Osteoblast (primary cell): ENCODE results near the gene IPO4. TPM values are rescaled to one million over a fixed set of nuclear protein-coding genes. Genes with fewer than 3 reads are reported as not detected.
A peak's percentile ranks its signal among the peaks of the same experiment; 100 is the strongest.

Experiments
- DNase-seq: peaks from one replicate; pipeline ENCODE4 v3.0.0; 2011; ENCODE audit warnings: low spot score, mixed read lengths; ENCODE audit not compliant: insufficient read length; ENCODE audit errors: missing footprints
- H2AFZ ChIP-seq: 2 replicates; pipeline ENCODE4 v1.6.0; 2011; ENCODE audit warnings: mild to moderate bottlenecking, low read length
- H3K27ac ChIP-seq: 2 replicates; pipeline ENCODE4 v1.5.1; 2011; ENCODE audit warnings: mild to moderate bottlenecking, low read depth, low read length, moderate library complexity
- H3K27me3 ChIP-seq: 2 replicates; pipeline ENCODE4 v1.6.0; 2012; ENCODE audit warnings: mild to moderate bottlenecking, control low read depth, inconsistent platforms, low read length, moderate library complexity; ENCODE audit not compliant: insufficient read depth
- H3K36me3 ChIP-seq: 2 replicates; pipeline ENCODE4 v1.5.1; 2011; ENCODE audit warnings: mild to moderate bottlenecking, low read length, control low read depth, moderate library complexity; ENCODE audit not compliant: insufficient read depth
- H3K4me1 ChIP-seq: 2 replicates; pipeline ENCODE4 v1.5.1; 2011; ENCODE audit warnings: mild to moderate bottlenecking, low read length, control low read depth, moderate library complexity; ENCODE audit not compliant: insufficient read depth
- H3K4me2 ChIP-seq: 2 replicates; pipeline ENCODE4 v1.6.0; 2011; ENCODE audit warnings: mild to moderate bottlenecking, low read length; ENCODE audit not compliant: insufficient read depth
- H3K4me3 ChIP-seq: fragments of 200-600 bp; sonication (generic); 3 replicates; pipeline ENCODE4 v1.5.1; 2012; ENCODE audit warnings: mild to moderate bottlenecking, low read length, inconsistent platforms; ENCODE audit not compliant: insufficient read depth
- H3K79me2 ChIP-seq: 2 replicates; pipeline ENCODE4 v1.6.0; 2012; ENCODE audit warnings: mild to moderate bottlenecking, low read length, control low read depth, inconsistent platforms; ENCODE audit not compliant: insufficient read depth
- H3K9me3 ChIP-seq: 2 replicates; pipeline ENCODE4 v1.5.1; 2011; ENCODE audit warnings: low read depth, low read length, control low read depth
- H4K20me1 ChIP-seq: 2 replicates; pipeline ENCODE4 v1.6.0; 2012; ENCODE audit warnings: mild to moderate bottlenecking, low read length, control low read depth; ENCODE audit not compliant: insufficient read depth
- total RNA-seq: library from RNA; depleted of rRNA; stranded (reverse); fragments of >200 nt; gene quantifications from 2 replicates; pipeline ENCODE4 v1.2.3, GENCODE V29; 2012
- TF ChIP-seq, protein P1 (sequence below): IDR thresholded peaks from 2 replicates; pipeline ENCODE4 v1.5.1; 2011; ENCODE audit warnings: mild to moderate bottlenecking, low read depth, low read length, moderate library complexity; ENCODE audit errors: extremely low read depth

Gene IPO4
- total RNA-seq, 1 donor: 47.0 TPM

DNA sequence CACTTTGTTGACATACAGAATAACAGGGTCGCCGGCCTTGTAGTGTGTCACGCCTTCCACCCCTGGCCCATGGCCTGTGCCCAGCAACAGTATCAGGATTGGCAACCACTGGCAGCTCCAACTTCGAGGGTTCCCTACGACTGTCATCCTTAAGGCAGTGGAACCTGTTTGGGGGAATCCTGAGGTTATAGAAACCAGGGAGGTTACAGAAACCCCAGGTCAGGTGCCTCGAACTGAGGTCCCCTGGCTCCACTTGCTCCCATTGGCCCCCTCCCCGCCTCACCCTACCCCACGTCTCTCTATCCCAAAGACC is 6.2 kb upstream of the IPO4 start:
- peak overlapping the region; percentile 94 for H3K27ac ChIP-seq
- H3K79me2 ChIP-seq: peaks cover 59% of the 10 kb centered on the region
- peaks cover 19% of the 10 kb centered on the region for H3K4me1 ChIP-seq
- DNase-seq: peak; percentile 89
- H3K4me3 ChIP-seq: peak overlapping the region; percentile 96
- TF ChIP-seq, protein P1, sequence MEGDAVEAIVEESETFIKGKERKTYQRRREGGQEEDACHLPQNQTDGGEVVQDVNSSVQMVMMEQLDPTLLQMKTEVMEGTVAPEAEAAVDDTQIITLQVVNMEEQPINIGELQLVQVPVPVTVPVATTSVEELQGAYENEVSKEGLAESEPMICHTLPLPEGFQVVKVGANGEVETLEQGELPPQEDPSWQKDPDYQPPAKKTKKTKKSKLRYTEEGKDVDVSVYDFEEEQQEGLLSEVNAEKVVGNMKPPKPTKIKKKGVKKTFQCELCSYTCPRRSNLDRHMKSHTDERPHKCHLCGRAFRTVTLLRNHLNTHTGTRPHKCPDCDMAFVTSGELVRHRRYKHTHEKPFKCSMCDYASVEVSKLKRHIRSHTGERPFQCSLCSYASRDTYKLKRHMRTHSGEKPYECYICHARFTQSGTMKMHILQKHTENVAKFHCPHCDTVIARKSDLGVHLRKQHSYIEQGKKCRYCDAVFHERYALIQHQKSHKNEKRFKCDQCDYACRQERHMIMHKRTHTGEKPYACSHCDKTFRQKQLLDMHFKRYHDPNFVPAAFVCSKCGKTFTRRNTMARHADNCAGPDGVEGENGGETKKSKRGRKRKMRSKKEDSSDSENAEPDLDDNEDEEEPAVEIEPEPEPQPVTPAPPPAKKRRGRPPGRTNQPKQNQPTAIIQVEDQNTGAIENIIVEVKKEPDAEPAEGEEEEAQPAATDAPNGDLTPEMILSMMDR: no peak
- no peaks in the 10 kb centered on the region for H3K27me3 ChIP-seq
- H2AFZ ChIP-seq: peak overlapping the region; percentile 95
- H3K9me3 ChIP-seq: no peaks in the 10 kb centered on the region
- H4K20me1 ChIP-seq: no peaks in the 10 kb centered on the region
- H3K4me2 ChIP-seq: peak overlapping the region; percentile 97
- peaks cover 18% of the 10 kb centered on the region for H3K36me3 ChIP-seq

DNA sequence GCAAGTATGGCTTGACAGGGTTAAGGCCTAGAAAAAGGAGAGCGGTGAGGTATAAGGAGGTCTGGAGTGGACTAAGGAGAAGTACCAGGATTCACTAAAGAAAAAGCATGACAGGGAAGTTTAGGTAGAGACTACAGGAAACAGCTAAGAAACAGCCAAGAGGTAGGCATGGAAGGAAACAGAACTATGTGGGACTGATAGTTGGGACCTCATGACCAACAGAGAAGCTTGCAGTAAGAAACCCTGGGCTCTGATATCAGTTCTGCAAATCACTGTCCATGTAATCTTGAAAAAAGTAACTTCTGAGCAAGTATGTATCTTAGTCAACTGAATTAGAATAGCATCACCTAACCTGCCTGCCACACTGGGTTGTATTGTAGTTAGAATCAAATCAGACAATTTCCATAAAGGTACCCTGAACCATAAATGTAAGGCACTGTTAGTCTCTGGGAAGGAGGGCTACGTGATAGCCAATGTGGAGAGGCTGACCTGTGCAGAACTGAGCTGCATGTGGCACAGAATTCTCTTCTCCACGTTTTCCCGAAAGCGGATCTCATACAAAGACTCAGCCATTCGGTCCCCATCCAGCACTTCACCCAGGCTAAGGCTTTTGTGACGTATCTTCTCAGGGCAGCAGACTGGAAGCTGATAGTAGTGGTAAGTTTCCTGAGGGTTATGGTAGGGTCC is 5.7 kb upstream of the IPO4 start:
- peaks cover 59% of the 10 kb centered on the region for H3K79me2 ChIP-seq
- no peak overlapping the region for H2AFZ ChIP-seq
- TF ChIP-seq, protein P1: no peak
- peaks cover 19% of the 10 kb centered on the region for H3K4me1 ChIP-seq
- no peaks in the 10 kb centered on the region for H4K20me1 ChIP-seq
- no peaks in the 10 kb centered on the region for H3K9me3 ChIP-seq
- H3K27ac ChIP-seq: peak overlapping the region; percentile 94
- peaks cover 18% of the 10 kb centered on the region for H3K36me3 ChIP-seq
- peak overlapping the region; percentile 97 for H3K4me2 ChIP-seq
- peak; percentile 86 for DNase-seq
- no peaks in the 10 kb centered on the region for H3K27me3 ChIP-seq
- H3K4me3 ChIP-seq: peak overlapping the region; percentile 96

DNA sequence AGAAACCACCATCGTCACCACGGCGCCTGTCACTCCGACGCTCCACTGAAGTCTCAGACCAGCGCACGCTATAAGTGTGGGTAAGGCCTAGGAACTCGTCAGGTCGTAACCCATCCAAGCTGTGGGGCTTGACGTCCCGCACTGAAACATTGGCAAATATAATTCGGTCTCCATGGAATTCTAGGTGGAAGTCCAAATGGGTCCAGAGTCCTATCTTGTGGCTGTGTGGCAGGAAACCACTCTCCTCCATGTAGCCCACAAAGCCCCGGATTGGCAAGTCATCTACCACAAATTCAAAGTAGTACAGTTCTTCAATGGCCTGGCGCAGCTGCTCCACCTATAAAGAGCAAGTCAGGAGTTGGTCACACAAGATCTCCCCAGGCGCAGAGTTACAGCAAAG is 4.3 kb upstream of the IPO4 start:
- TF ChIP-seq, protein P1: no peak
- H3K27ac ChIP-seq: no peak overlapping the region
- H3K4me2 ChIP-seq: no peak overlapping the region
- H3K9me3 ChIP-seq: no peaks in the 10 kb centered on the region
- no peaks in the 10 kb centered on the region for H3K27me3 ChIP-seq
- peak; percentile 68 for DNase-seq
- no peak overlapping the region for H3K4me3 ChIP-seq
- H3K36me3 ChIP-seq: peaks cover 18% of the 10 kb centered on the region
- H2AFZ ChIP-seq: no peak overlapping the region
- peaks cover 57% of the 10 kb centered on the region for H3K79me2 ChIP-seq
- H3K4me1 ChIP-seq: peaks cover 25% of the 10 kb centered on the region
- H4K20me1 ChIP-seq: no peaks in the 10 kb centered on the region

DNA sequence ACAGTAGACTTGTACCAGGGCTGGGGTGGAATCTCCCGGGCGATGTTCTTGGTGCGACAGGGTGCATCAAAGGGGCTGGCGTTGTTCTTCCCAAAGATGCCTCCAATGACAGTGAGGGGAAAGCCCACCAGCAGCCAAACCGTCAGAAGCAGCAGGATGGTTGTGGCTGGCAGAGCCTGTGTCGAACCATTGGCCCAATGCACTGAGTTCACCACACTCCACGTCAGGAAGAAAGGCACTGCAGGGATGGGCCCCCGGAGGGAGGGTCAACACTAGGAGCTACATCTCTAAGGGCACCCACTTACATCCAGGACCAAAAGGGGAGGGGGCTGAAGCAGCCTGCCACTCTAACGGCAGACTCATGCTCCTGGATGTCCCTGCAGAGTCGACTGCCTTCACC is 1.8 kb upstream of the IPO4 start:
- H3K9me3 ChIP-seq: no peaks in the 10 kb centered on the region
- no peak overlapping the region for H2AFZ ChIP-seq
- no peak overlapping the region for H3K4me2 ChIP-seq
- H3K27me3 ChIP-seq: no peaks in the 10 kb centered on the region
- peaks cover 33% of the 10 kb centered on the region for H3K36me3 ChIP-seq
- H4K20me1 ChIP-seq: peaks cover 4% of the 10 kb centered on the region
- H3K4me1 ChIP-seq: peaks cover 19% of the 10 kb centered on the region
- no peak overlapping the region for H3K4me3 ChIP-seq
- H3K27ac ChIP-seq: no peak overlapping the region
- H3K79me2 ChIP-seq: peaks cover 56% of the 10 kb centered on the region
- DNase-seq: peak; percentile 15
- TF ChIP-seq, protein P1: no peak
